GM12878 (cell line): ENCODE measurements around the gene PLET1. TPM values are rescaled to one million over a fixed set of nuclear protein-coding genes. Genes with fewer than 3 reads are reported as not detected.

Source experiments
- ATAC-seq: fragments of 200-7000 bp; cut with Tn5 transposase; 3 replicates; pipeline ENCODE4 v1.9.1; 2020; ENCODE audit warnings: mild to moderate bottlenecking, moderate library complexity
- BruUV-seq: library from RNA; stranded (reverse); fragments of 400-500 nt; replicated peaks from 2 replicates; lab custom pipeline; 2021; lab: Mats Ljungman, UMichigan
- CTCF ChIA-PET: fragments of 300-600 bp; sonication (Branson Sonifier 250); formaldehyde crosslinking; extraction: SDS; loops from one replicate; lab custom pipeline; 2021; ENCODE audit warnings: inconsistent platforms; lab: Yijun Ruan, JAX
- POLR2A ChIA-PET: fragments of 350-600 bp; formaldehyde crosslinking; extraction: SDS; loops from one replicate; lab custom pipeline; 2021; ENCODE audit warnings: inconsistent platforms; lab: Charles Lee
- RAD21 ChIA-PET: fragments of 300-600 bp; sonication (Branson Sonifier 250); formaldehyde crosslinking; loops from one replicate; lab custom pipeline; 2023; ENCODE audit warnings: antibody characterized with exemption; ENCODE audit not compliant: unreplicated experiment; lab: Charles Lee
- SMC1A ChIA-PET: fragments of 300-600 bp; sonication (Branson Sonifier 250); formaldehyde crosslinking; loops from one replicate; lab custom pipeline; 2023; ENCODE audit not compliant: unreplicated experiment, uncharacterized antibody; lab: Charles Lee
- DNase-seq: peaks from one replicate; pipeline ENCODE4 v3.0.0-alpha.2; 2011; ENCODE audit warnings: low read depth, low spot score
- FAIRE-seq: peaks from 3 replicates; lab custom pipeline; 2011; peaks lifted over from hg19 to GRCh38; lab: Jason Lieb, UNC
- H2AFZ ChIP-seq: 2 replicates; pipeline ENCODE4 v1.6.0; 2011; ENCODE audit warnings: low read depth, low read length, control low read depth; ENCODE audit not compliant: control insufficient read depth
- H3K27ac ChIP-seq: 2 replicates; pipeline ENCODE4 v1.5.1; 2011; ENCODE audit warnings: control low read depth; ENCODE audit not compliant: control insufficient read depth, insufficient read depth
- H3K27me3 ChIP-seq, 2 experiments: replicated peaks in 1 of 2; 2 replicates each; pipeline versions ENCODE4 v1.6.0 to v1.6.1; 2011; ENCODE audit warnings: low read length in 1 of 2; ENCODE audit not compliant: control insufficient read depth in 2 of 2, insufficient read depth in 2 of 2
- H3K36me3 ChIP-seq, 2 experiments: 2 replicates each; pipeline ENCODE4 v1.5.1; 2011; ENCODE audit warnings: low read length in 1 of 2; ENCODE audit not compliant: control insufficient read depth in 2 of 2, insufficient read depth in 2 of 2
- H3K4me1 ChIP-seq: 2 replicates; pipeline ENCODE4 v1.6.1; 2011; ENCODE audit warnings: mild to moderate bottlenecking, low read length, moderate library complexity, mixed read lengths; ENCODE audit not compliant: control insufficient read depth, insufficient read depth
- H3K4me2 ChIP-seq: 2 replicates; pipeline ENCODE4 v1.6.0; 2011; ENCODE audit warnings: control low read depth; ENCODE audit not compliant: control insufficient read depth, insufficient read depth
- H3K4me3 ChIP-seq: fragments of 200-600 bp; sonication (generic); 2 replicates; pipeline ENCODE4 v1.5.1; 2016
- H3K79me2 ChIP-seq: 2 replicates; pipeline ENCODE4 v1.6.0; 2011; ENCODE audit warnings: low read length; ENCODE audit not compliant: control insufficient read depth, insufficient read depth
- H3K9ac ChIP-seq: 2 replicates; pipeline ENCODE4 v1.8.0; 2011; ENCODE audit warnings: low read length, control low read depth, mixed read lengths; ENCODE audit not compliant: control insufficient read depth, insufficient read depth
- H3K9me3 ChIP-seq: replicated peaks from 3 replicates; pipeline ENCODE4 v1.5.1; 2011; ENCODE audit warnings: mild to moderate bottlenecking, low read length; ENCODE audit not compliant: control insufficient read depth, insufficient read depth
- H4K20me1 ChIP-seq: 2 replicates; pipeline ENCODE4 v1.6.0; 2011; ENCODE audit not compliant: control insufficient read depth, insufficient read depth
- BCLAF1 ChIP-seq: fragments of 450-650 bp; IDR thresholded peaks from 2 replicates; pipeline ENCODE4 v1.6.1; 2017; ENCODE audit warnings: antibody characterized with exemption, mild to moderate bottlenecking, moderate library complexity
- CHD1 ChIP-seq: IDR thresholded peaks from 2 replicates; pipeline ENCODE4 v1.6.1; 2012; ENCODE audit warnings: low read depth, low read length, improper control_type of control experiment
- EED ChIP-seq: sonication (generic); IDR thresholded peaks from 2 replicates; pipeline ENCODE4 v1.6.1; 2016; ENCODE audit warnings: antibody characterized with exemption, low read depth
- GATAD2B ChIP-seq: fragments of 450-650 bp; conservative IDR thresholded peaks from 2 replicates; pipeline ENCODE4 v1.6.1; 2017; ENCODE audit warnings: low read depth, mild to moderate bottlenecking, moderate library complexity
- JUNB ChIP-seq: IDR thresholded peaks from 2 replicates; pipeline ENCODE4 v1.6.1; 2016; ENCODE audit warnings: antibody characterized with exemption, mild to moderate bottlenecking
- KAT2A ChIP-seq: conservative IDR thresholded peaks from 2 replicates; pipeline ENCODE4 v1.6.1; 2011; ENCODE audit warnings: low read depth, low read length; ENCODE audit not compliant: control insufficient read depth
- KLF5 ChIP-seq: fragments of 450-650 bp; IDR thresholded peaks from 2 replicates; pipeline ENCODE4 v1.6.1; 2014; ENCODE audit warnings: mild to moderate bottlenecking; ENCODE audit not compliant: partially characterized antibody
- MTA2 ChIP-seq: fragments of 450-650 bp; IDR thresholded peaks from 2 replicates; pipeline ENCODE4 v1.6.1; 2016; ENCODE audit warnings: low read depth, mild to moderate bottlenecking, moderate library complexity
- NFIC ChIP-seq: IDR thresholded peaks from 2 replicates; pipeline ENCODE4 v1.6.1; 2012; ENCODE audit warnings: low read depth, mild to moderate bottlenecking, inconsistent platforms, low read length, moderate library complexity
- NFYA ChIP-seq: IDR thresholded peaks from 2 replicates; pipeline ENCODE4 v1.6.1; 2011; ENCODE audit warnings: low read depth, mild to moderate bottlenecking, low read length, improper control_type of control experiment, borderline replicate concordance
- NRF1 ChIP-seq: conservative IDR thresholded peaks from 2 replicates; pipeline ENCODE4 v1.6.1; 2011; ENCODE audit warnings: mild to moderate bottlenecking, low read depth, low read length, improper control_type of control experiment
- POU2F2 ChIP-seq: IDR thresholded peaks from 3 replicates; pipeline ENCODE4 v1.6.1; 2011; ENCODE audit warnings: low read depth, mild to moderate bottlenecking, low read length, borderline replicate concordance
- RAD21 ChIP-seq: IDR thresholded peaks from 2 replicates; pipeline ENCODE4 v1.6.1; 2011; ENCODE audit warnings: mild to moderate bottlenecking, low read depth, low read length, moderate library complexity; ENCODE audit not compliant: insufficient read depth
- RAD51 ChIP-seq: fragments of 450-650 bp; IDR thresholded peaks from 2 replicates; pipeline ENCODE4 v1.6.1; 2016; ENCODE audit warnings: moderate library complexity, mild to moderate bottlenecking, inconsistent platforms
- RELB ChIP-seq: fragments of 450-650 bp; IDR thresholded peaks from 2 replicates; pipeline ENCODE4 v1.6.1; 2017; ENCODE audit warnings: low read depth, mild to moderate bottlenecking, moderate library complexity
- SIN3A ChIP-seq: IDR thresholded peaks from 2 replicates; pipeline ENCODE4 v1.6.1; 2012; ENCODE audit warnings: low read depth, low read length, improper control_type of control experiment
- TCF7 ChIP-seq: IDR thresholded peaks from 2 replicates; pipeline ENCODE4 v1.6.1; 2014; ENCODE audit warnings: antibody characterized with exemption, borderline replicate concordance
- YBX1 ChIP-seq: fragments of 450-650 bp; IDR thresholded peaks from 2 replicates; pipeline ENCODE4 v1.6.1; 2016; ENCODE audit warnings: antibody characterized with exemption
- WGBS: methylation state at CpG from one replicate; pipeline ENCODE4 v1.1.6; 2016; ENCODE audit warnings: low lambda C conversion rate; ENCODE audit not compliant: insufficient replicate concordance, insufficient coverage; ENCODE audit errors: missing lambda C conversion rate; 5-methylcytosine and 5-hydroxymethylcytosine counted together
- in situ Hi-C: fragments of 300-500 bp; cut with MboI; formaldehyde crosslinking; loops from 9 replicates; pipeline ENCODE4 v1.14.3; 2018; ENCODE audit warnings: mixed read lengths
- intact Hi-C: fragments of 100-400 bp; cut with micrococcal nuclease; formaldehyde crosslinking; loops from one replicate; pipeline ENCODE4 v1.14.2; 2022; ENCODE audit not compliant: unreplicated experiment
- polyA plus RNA-seq, 11 experiments: library from polyadenylated mRNA; depleted of rRNA in 4 of 11; unstranded in 6 of 11; stranded (reverse) in 5 of 11; fragments of >200 nt; fragmentation: Nextera tagmentation in 4 of 11; fragmentation: Illumina TruSeq in 1 of 11; extraction: Ambion mirVana in 4 of 11; extraction: Trizol in 1 of 11; gene quantifications; 1 replicate in 1 of 11; 2 replicates in 10 of 11; pipeline versions ENCODE4 v1.2.1 to v1.2.3, GENCODE V29; 2011 to 2016; ENCODE audit warnings: inconsistent platforms in 2 of 11, missing spikeins in 2 of 11, low read depth in 1 of 11
- total RNA-seq, 4 experiments: library from RNA; depleted of rRNA in 3 of 4; stranded (reverse); fragments of >200 nt in 3 of 4; fragmentation: Illumina TruSeq in 1 of 4; extraction: Trizol in 1 of 4; gene quantifications; 2 replicates each; pipeline versions ENCODE4 v1.2.1 to v1.2.3, GENCODE V29; 2013 to 2021
- TF ChIP-seq, protein P1 (sequence below): fragments of 450-650 bp; IDR thresholded peaks from 2 replicates; pipeline ENCODE4 v1.6.1; 2017; ENCODE audit warnings: borderline replicate concordance

PLET1 gene
- total and polyA plus RNA-seq, 10 of the 15 experiments (the other 5 are each of a cell fraction or from before 2014, with no cell fraction given): not detected

DNA sequence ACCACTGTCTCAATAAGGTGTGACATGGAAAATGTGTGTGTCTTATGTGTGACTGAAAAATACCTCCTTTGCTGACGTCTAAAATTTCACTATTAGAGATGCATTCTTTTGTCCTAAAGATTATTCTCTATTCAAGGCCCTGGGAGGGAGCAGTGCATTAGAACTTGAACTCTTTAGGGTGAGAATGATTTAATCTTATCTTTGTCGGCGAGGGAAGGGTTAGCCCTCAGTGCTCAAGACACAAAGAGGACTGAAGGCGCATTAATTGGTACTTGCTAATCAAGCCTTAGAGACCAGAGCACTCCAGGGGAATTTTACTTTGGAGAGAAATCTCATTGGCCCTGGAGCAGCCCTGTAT, 29.8 kb upstream of the PLET1 start:
- WGBS: 54% methylated on average over 4 of the region's 4 CpGs
- no peaks in the 10 kb centered on the region for H3K27me3 ChIP-seq
- no peak overlapping the region for H3K27ac ChIP-seq
- no peak overlapping the region for H3K9ac ChIP-seq
- peak overlapping the region; percentile 68; the same call in 1 of the 2 replicates for H3K4me3 ChIP-seq
- H3K9me3 ChIP-seq: no peaks in the 10 kb centered on the region
- H3K79me2 ChIP-seq: no peaks in the 10 kb centered on the region
- TF ChIP-seq BCLAF1 (no peak), CHD1 (no peak), EED (no peak), NRF1 (no peak), RELB (no peak), KAT2A (no peak), NFIC (no peak), NFYA (no peak), TCF7 (no peak), RAD21 (no peak), SIN3A (no peak), POU2F2 (no peak), YBX1 (no peak), GATAD2B (no peak), RAD51 (no peak), MTA2 (no peak), KLF5 (no peak), JUNB (no peak)
- TF ChIP-seq, protein P1, sequence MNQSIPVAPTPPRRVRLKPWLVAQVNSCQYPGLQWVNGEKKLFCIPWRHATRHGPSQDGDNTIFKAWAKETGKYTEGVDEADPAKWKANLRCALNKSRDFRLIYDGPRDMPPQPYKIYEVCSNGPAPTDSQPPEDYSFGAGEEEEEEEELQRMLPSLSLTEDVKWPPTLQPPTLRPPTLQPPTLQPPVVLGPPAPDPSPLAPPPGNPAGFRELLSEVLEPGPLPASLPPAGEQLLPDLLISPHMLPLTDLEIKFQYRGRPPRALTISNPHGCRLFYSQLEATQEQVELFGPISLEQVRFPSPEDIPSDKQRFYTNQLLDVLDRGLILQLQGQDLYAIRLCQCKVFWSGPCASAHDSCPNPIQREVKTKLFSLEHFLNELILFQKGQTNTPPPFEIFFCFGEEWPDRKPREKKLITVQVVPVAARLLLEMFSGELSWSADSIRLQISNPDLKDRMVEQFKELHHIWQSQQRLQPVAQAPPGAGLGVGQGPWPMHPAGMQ: no peak
- intact Hi-C loops: loop anchor here (1.0 to 2.0 kb wide), 5 partner anchors 164 to 999 kb away; no protein-coding TSS in a partner anchor
- no peak overlapping the region for H2AFZ ChIP-seq
- SMC1A ChIA-PET: no interaction called here
- H3K4me1 ChIP-seq: peaks cover 4% of the 10 kb centered on the region; the same call in 1 of the 2 replicates
- CTCF ChIA-PET: no interaction called here
- RAD21 ChIA-PET: interaction anchor here (2.0 kb wide), 1 partner anchor 999 kb away, joined by 7 read pairs; no protein-coding TSS in a partner anchor
- H3K4me2 ChIP-seq: peak overlapping the region; percentile 98
- ATAC-seq (no peak), FAIRE-seq (no peak), DNase-seq (no peak)
- POLR2A ChIA-PET: no interaction called here
- H4K20me1 ChIP-seq: no peaks in the 10 kb centered on the region
- no TSS peak for BruUV-seq
- H3K36me3 ChIP-seq: no peaks in the 10 kb centered on the region
- in situ Hi-C loops: no loop called here
